Endodermal cell (in vitro differentiated cells): ENCODE data around the gene CHST11. TPM values are rescaled to one million over a fixed set of nuclear protein-coding genes. Genes with fewer than 3 reads are reported as not detected.

ENCODE experiments used
- DNase-seq: peaks from one replicate; pipeline ENCODE4 v3.0.0-alpha.2; 2017
- H3K27ac ChIP-seq: 2 replicates; pipeline ENCODE4 v1.5.1; 2013; ENCODE audit warnings: mild to moderate bottlenecking, low read depth, low read length, moderate library complexity
- H3K27me3 ChIP-seq: 2 replicates; pipeline ENCODE4 v1.6.1; 2013; ENCODE audit warnings: mild to moderate bottlenecking, low read length, moderate library complexity; ENCODE audit not compliant: insufficient read depth, control insufficient read depth, poor library complexity, severe bottlenecking
- H3K36me3 ChIP-seq: 2 replicates; pipeline ENCODE4 v1.7.0; 2013; ENCODE audit warnings: mild to moderate bottlenecking, low read length, moderate library complexity; ENCODE audit not compliant: control insufficient read depth, insufficient read depth
- H3K4me1 ChIP-seq: one replicate; pipeline ENCODE4 v1.7.0; 2013; ENCODE audit warnings: low read length; ENCODE audit not compliant: control insufficient read depth, insufficient read depth
- H3K4me3 ChIP-seq: 2 replicates; pipeline ENCODE4 v1.5.1; 2013; ENCODE audit warnings: mild to moderate bottlenecking, low read length, moderate library complexity
- H3K9ac ChIP-seq: 2 replicates; pipeline ENCODE4 v1.6.1; 2013; ENCODE audit warnings: mild to moderate bottlenecking, low read length, moderate library complexity; ENCODE audit not compliant: poor library complexity, severe bottlenecking; ENCODE audit errors: extremely low read depth
- H3K9me3 ChIP-seq: 2 replicates; pipeline ENCODE4 v1.6.1; 2013; ENCODE audit warnings: mild to moderate bottlenecking, low read length, moderate library complexity; ENCODE audit not compliant: control insufficient read depth
- H3K27ac Mint-ChIP-seq: 2 replicates; pipeline ENCODE4 v1.8.0; 2020; ENCODE audit warnings: mixed read lengths
- H3K27me3 Mint-ChIP-seq: 2 replicates; pipeline ENCODE4 v1.8.0; 2021; ENCODE audit warnings: mild to moderate bottlenecking, mixed read lengths; ENCODE audit not compliant: insufficient read depth
- H3K36me3 Mint-ChIP-seq: 2 replicates; pipeline ENCODE4 v1.8.0; 2020; ENCODE audit warnings: low read depth, mixed read lengths
- H3K4me1 Mint-ChIP-seq: 2 replicates; pipeline ENCODE4 v1.8.0; 2020; ENCODE audit warnings: mixed read lengths
- H3K4me3 Mint-ChIP-seq: 2 replicates; pipeline ENCODE4 v1.8.0; 2020; ENCODE audit warnings: mild to moderate bottlenecking, moderate library complexity, mixed read lengths
- H3K9me3 Mint-ChIP-seq: 2 replicates; pipeline ENCODE4 v1.8.0; 2020; ENCODE audit warnings: mild to moderate bottlenecking, mixed read lengths
- WGBS, 2 experiments: methylation state at CpG; one replicate each; pipeline versions ENCODE4 v1.1.5 to v1.1.7; 2013; ENCODE audit warnings: missing lambda C conversion rate in 2 of 2, mixed read lengths in 1 of 2; ENCODE audit not compliant: insufficient coverage in 1 of 2, insufficient read length in 1 of 2; 5-methylcytosine and 5-hydroxymethylcytosine counted together
- total RNA-seq, 2 donors: library from RNA; stranded (reverse); fragmentation: NEBNext Ultra II Directional in 1 of 2; extraction: Animal tissue kit (Norgen Biotek cat#: 25700) in 1 of 2; gene quantifications; 2 replicates in 1 of 2; 3 replicates in 1 of 2; pipeline ENCODE4 v1.2.1, GENCODE V29; 2021
- TF ChIP-seq, protein P1 (sequence below): fragments of 200-600 bp; sonication (generic); conservative IDR thresholded peaks from 2 replicates; pipeline ENCODE4 v1.5.0; 2021; ENCODE audit warnings: antibody characterized with exemption, mild to moderate bottlenecking

CHST11 gene
- total RNA-seq, 2 donors from 2014 or later, result 30.7 to 36.2 TPM

DNA sequence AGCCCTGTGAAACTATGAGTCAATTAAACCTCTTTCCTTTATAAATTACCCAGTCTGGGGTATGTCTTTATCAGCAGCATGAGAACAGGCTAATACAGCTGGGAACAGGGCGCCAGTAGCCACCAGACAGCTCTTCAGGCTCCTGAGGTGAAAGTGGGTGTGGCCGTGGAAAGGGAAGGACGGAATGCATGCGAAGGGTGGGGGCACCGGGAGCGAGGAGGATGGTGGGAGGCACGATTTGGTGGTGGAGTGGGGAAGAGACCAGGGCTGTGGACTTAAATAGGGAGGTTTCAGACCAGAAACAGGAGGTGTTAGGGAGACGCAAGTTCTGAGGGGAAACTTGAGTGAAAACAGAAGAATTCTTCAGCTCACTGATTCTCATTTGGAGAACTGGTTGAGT, 44.1 kb upstream of the CHST11 start:
- TF ChIP-seq, protein P1, sequence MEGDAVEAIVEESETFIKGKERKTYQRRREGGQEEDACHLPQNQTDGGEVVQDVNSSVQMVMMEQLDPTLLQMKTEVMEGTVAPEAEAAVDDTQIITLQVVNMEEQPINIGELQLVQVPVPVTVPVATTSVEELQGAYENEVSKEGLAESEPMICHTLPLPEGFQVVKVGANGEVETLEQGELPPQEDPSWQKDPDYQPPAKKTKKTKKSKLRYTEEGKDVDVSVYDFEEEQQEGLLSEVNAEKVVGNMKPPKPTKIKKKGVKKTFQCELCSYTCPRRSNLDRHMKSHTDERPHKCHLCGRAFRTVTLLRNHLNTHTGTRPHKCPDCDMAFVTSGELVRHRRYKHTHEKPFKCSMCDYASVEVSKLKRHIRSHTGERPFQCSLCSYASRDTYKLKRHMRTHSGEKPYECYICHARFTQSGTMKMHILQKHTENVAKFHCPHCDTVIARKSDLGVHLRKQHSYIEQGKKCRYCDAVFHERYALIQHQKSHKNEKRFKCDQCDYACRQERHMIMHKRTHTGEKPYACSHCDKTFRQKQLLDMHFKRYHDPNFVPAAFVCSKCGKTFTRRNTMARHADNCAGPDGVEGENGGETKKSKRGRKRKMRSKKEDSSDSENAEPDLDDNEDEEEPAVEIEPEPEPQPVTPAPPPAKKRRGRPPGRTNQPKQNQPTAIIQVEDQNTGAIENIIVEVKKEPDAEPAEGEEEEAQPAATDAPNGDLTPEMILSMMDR, result no peak
- Histone ChIP-seq H3K4me3 (no peak overlapping the region), H3K27me3 (no peaks in the 10 kb centered on the region), H3K9me3 (peaks cover 11% of the 10 kb centered on the region), H3K4me1 (peaks cover 7% of the 10 kb centered on the region), H3K27ac (no peak overlapping the region), H3K36me3 (no peaks in the 10 kb centered on the region), H3K9ac (no peak overlapping the region)
- Mint-ChIP-seq H3K36me3 (no peaks in the 10 kb centered on the region), H3K4me1 (peaks cover 32% of the 10 kb centered on the region), H3K4me3 (no peak overlapping the region), H3K27ac (no peak overlapping the region), H3K27me3 (peaks cover 11% of the 10 kb centered on the region), H3K9me3 (peaks cover 4% of the 10 kb centered on the region)
- 93% methylated on average over 8 of the region's 8 CpGs for WGBS, 2 experiments
- peak; percentile 71 for DNase-seq

DNA sequence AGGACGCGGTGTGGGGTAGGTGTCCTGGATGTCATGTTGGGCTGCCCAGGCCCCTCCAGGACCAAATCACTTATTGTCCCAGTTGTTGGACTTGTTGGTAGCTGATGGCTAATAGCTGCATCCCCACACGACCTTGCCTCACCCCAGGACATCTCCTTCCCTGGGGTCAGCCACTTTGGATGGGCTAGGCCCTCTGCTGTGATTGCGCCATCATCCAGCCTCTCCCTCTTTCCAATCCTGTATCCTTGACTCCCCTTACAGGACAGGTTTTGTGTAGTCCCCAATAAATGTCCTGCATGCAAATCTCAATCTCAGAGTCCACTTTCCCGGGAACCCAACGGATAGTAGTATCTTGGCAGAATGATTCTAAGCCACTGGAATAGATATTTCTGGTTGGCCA, 43.4 kb upstream of the CHST11 start:
- peaks cover 5% of the 10 kb centered on the region for H3K9me3 ChIP-seq
- no peaks in the 10 kb centered on the region for H3K27me3 ChIP-seq
- H3K9ac ChIP-seq, result no peak overlapping the region
- TF ChIP-seq, protein P1, result no peak
- no peak overlapping the region for H3K27ac ChIP-seq
- H3K4me3 ChIP-seq, result no peak overlapping the region
- peak; percentile 62 for DNase-seq
- peaks cover 27% of the 10 kb centered on the region for H3K4me1 Mint-ChIP-seq
- no peak overlapping the region for H3K4me3 Mint-ChIP-seq
- WGBS, 2 experiments, result 72 to 90% methylated on average over 3 to 6 of the region's 6 CpGs
- no peaks in the 10 kb centered on the region for H3K36me3 Mint-ChIP-seq
- H3K27me3 Mint-ChIP-seq, result peaks cover 11% of the 10 kb centered on the region
- H3K4me1 ChIP-seq, result peaks cover 7% of the 10 kb centered on the region
- H3K36me3 ChIP-seq, result no peaks in the 10 kb centered on the region
- no peak overlapping the region for H3K27ac Mint-ChIP-seq
- H3K9me3 Mint-ChIP-seq, result no peaks in the 10 kb centered on the region

DNA sequence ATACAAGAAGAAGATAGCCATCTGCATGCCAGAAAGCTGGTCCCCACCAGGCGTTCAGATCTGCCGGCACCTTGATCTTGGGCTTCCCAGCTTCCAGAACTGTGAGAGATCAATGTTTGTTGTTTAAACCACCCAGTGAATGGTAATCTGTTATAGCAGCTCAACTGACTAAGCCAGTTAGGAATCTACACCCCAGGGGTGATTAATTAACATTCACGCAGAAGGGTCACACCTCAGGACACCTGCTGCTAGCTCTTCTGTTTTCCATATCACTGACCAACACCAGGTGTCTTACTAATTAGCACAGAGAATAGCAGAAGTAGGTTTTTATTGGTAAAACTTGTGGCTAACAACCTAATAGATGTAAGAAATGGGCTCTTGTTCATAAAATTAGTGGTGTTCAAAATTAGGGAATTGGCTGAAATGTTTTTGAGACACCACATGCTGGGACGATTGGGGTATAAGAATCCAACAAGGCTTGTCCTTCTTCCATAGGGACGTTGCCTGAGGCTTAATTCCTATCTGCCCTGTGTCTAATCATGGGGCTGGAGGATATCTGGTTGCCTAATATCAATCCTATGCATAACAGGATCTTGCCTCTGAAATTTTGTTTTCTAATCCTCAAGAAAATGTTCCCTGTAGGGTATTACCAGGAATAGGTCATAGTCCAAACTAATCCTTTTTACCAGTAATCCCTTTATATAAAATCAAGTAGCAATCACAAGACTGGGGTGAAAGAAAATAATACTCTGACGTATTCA, 42.0 kb upstream of the CHST11 start:
- Mint-ChIP-seq H3K36me3 (no peaks in the 10 kb centered on the region), H3K9me3 (no peaks in the 10 kb centered on the region), H3K27ac (no peak overlapping the region), H3K4me1 (peaks cover 20% of the 10 kb centered on the region), H3K4me3 (no peak overlapping the region), H3K27me3 (peaks cover 11% of the 10 kb centered on the region)
- peak; percentile 99 for DNase-seq
- H3K9me3 ChIP-seq, result peaks cover 4% of the 10 kb centered on the region
- H3K9ac ChIP-seq, result peak overlapping the region; percentile 15
- WGBS, 2 experiments, result 3 to 9% methylated on average over 4 to 5 of the region's 6 CpGs
- peaks cover 7% of the 10 kb centered on the region for H3K4me1 ChIP-seq
- no peak overlapping the region for H3K4me3 ChIP-seq
- H3K36me3 ChIP-seq, result no peaks in the 10 kb centered on the region
- no peaks in the 10 kb centered on the region for H3K27me3 ChIP-seq
- TF ChIP-seq, protein P1, result peak; percentile 38
- peak overlapping the region; percentile 21 for H3K27ac ChIP-seq
